Naive B cell (primary cell): ENCODE results near the gene CCNY. TPM values are rescaled to one million over a fixed set of nuclear protein-coding genes. Genes with fewer than 3 reads are reported as not detected.

Experiments
- ATAC-seq, 2 donors: fragments of 150-1000 bp; cut with Tn5 transposase; 2 replicates each; pipeline ENCODE4 v1.10.0; 2021; ENCODE audit warnings: low read depth in 2 of 2, mild to moderate bottlenecking in 2 of 2, moderate library complexity in 2 of 2
- DNase-seq: peaks from one replicate; pipeline ENCODE4 v3.0.0; 2022
- H3K27ac Mint-ChIP-seq, 6 donors: one replicate each; pipeline ENCODE4 v1.8.0; 2020 to 2022; ENCODE audit warnings: mild to moderate bottlenecking in 6 of 6, mixed read lengths in 6 of 6, moderate library complexity in 5 of 6, inconsistent platforms in 2 of 6
- H3K27me3 Mint-ChIP-seq, 3 donors: one replicate each; pipeline ENCODE4 v1.8.0; 2021 to 2022; ENCODE audit warnings: mixed read lengths in 3 of 3, mild to moderate bottlenecking in 1 of 3
- H3K36me3 Mint-ChIP-seq, 2 donors: one replicate each; pipeline ENCODE4 v1.8.0; 2020 to 2022; ENCODE audit warnings: mixed read lengths in 2 of 2, inconsistent platforms in 1 of 2, mild to moderate bottlenecking in 1 of 2
- H3K4me1 Mint-ChIP-seq, 3 donors: one replicate each; pipeline ENCODE4 v1.8.0; 2020 to 2022; ENCODE audit warnings: mixed read lengths in 3 of 3, inconsistent platforms in 1 of 3, mild to moderate bottlenecking in 1 of 3, moderate library complexity in 1 of 3
- H3K4me3 Mint-ChIP-seq, 8 donors: one replicate each; pipeline ENCODE4 v1.8.0; 2020 to 2022; ENCODE audit warnings: mild to moderate bottlenecking in 8 of 8, mixed read lengths in 8 of 8, moderate library complexity in 8 of 8, inconsistent platforms in 2 of 8
- H3K9me3 Mint-ChIP-seq, 7 donors: one replicate each; pipeline ENCODE4 v1.8.0; 2020 to 2022; ENCODE audit warnings: mixed read lengths in 7 of 7, mild to moderate bottlenecking in 5 of 7, inconsistent platforms in 2 of 7, moderate library complexity in 1 of 7
- polyA plus RNA-seq, 6 donors: library from polyadenylated mRNA; unstranded; fragments of 300-500 nt; fragmentation: Illumina TruSeq; gene quantifications; one replicate each; pipeline ENCODE4 v1.2.3, GENCODE V29; 2021; ENCODE audit warnings: low read depth in 6 of 6

Gene CCNY
- polyA plus RNA-seq, 6 donors from 2014 or later = 9.4 to 27.7 (median 13.6) TPM

- Mint-ChIP-seq H3K4me3 (peak overlapping the region in 5 of 8 donors; percentile 44 to 75 (median 66)), H3K36me3 (peaks cover 0 to 8% of the 10 kb centered on the region in 2 donors), H3K27ac (peak overlapping the region in 5 of 6 donors; percentile 51 to 97 (median 64)), H3K27me3 (no peaks in the 10 kb centered on the region), H3K9me3 (no peaks in the 10 kb centered on the region), H3K4me1 (peaks cover 68 to 85% (median 84%) of the 10 kb centered on the region in 3 donors)
- DNase-seq (no peak), ATAC-seq (no peak)
Observed at GRCh38 chr10:35497909-35498308, 161.6 kb downstream of the CCNY start.

- H3K9me3 Mint-ChIP-seq = no peaks in the 10 kb centered on the region
- ATAC-seq (peak; percentile 87), DNase-seq (peak; percentile 23)
- H3K27me3 Mint-ChIP-seq = no peaks in the 10 kb centered on the region
- peaks cover 0 to 8% of the 10 kb centered on the region in 2 donors for H3K36me3 Mint-ChIP-seq
- peaks cover 60 to 77% (median 76%) of the 10 kb centered on the region in 3 donors for H3K4me1 Mint-ChIP-seq
- peak overlapping the region; percentile 64 to 97 (median 86) for H3K27ac Mint-ChIP-seq
- peak overlapping the region; percentile 5 to 84 (median 72) for H3K4me3 Mint-ChIP-seq
Observed at GRCh38 chr10:35498693-35499092, 162.4 kb downstream of the CCNY start.

DNA sequence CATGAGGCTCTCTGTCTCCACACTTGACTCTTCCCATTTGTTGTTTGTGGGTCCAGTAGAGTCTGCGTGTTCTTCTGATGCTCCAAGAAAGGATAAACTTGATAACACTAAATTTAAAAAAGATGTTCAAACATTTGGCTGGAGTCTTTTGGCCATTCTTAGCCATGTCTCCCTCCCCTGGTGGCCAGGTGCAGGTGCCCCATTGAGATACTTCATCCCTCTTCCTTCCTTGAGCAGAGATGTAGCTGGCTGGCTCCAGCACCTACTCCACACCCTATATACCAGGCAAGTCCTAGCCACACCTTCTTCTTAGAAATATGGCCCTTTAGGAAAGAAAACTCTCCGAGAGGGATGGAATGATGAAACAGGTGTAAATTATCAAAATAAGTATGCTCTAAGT is 165.6 kb downstream of the CCNY start:
- no peaks in the 10 kb centered on the region for H3K9me3 Mint-ChIP-seq
- ATAC-seq = no peak
- peaks cover 0 to 8% of the 10 kb centered on the region in 2 donors for H3K36me3 Mint-ChIP-seq
- H3K4me1 Mint-ChIP-seq = peaks cover 43 to 63% (median 56%) of the 10 kb centered on the region in 3 donors
- peak overlapping the region in 2 of 6 donors; percentile 59 to 65 for H3K27ac Mint-ChIP-seq
- no peak for DNase-seq
- no peaks in the 10 kb centered on the region for H3K27me3 Mint-ChIP-seq
- H3K4me3 Mint-ChIP-seq = no peak overlapping the region

DNA sequence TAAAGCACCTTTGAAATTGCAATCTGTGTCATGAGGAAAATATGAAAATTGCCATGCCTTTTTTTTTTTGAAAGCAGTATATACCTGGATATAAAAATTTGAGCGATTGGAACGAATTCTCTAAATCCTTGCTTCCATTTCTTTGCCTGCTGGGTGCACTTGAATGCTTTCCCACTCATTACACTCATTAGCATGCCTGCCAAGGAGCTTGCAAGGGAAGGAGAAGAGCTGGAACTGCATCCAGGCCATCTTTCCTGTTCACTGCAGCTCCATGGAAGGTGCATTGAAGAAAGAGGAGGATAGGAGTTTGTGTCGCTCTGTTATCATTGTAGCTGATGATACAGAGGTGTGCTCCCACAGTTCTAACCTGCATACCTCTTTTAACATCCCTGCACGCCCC is 166.4 kb downstream of the CCNY start:
- Mint-ChIP-seq H3K4me1 (peaks cover 41 to 60% (median 58%) of the 10 kb centered on the region in 3 donors), H3K9me3 (no peaks in the 10 kb centered on the region), H3K4me3 (no peak overlapping the region), H3K36me3 (peaks cover 0 to 8% of the 10 kb centered on the region in 2 donors), H3K27me3 (no peaks in the 10 kb centered on the region), H3K27ac (peak overlapping the region in 1 of 6 donors; percentile 52)
- no peak for DNase-seq
- ATAC-seq = no peak

- peaks cover 0 to 8% of the 10 kb centered on the region in 2 donors for H3K36me3 Mint-ChIP-seq
- ATAC-seq (no peak), DNase-seq (no peak)
- H3K4me3 Mint-ChIP-seq = no peak overlapping the region
- H3K27ac Mint-ChIP-seq = peak overlapping the region in 1 of 6 donors; percentile 25
- peaks cover 38 to 59% (median 58%) of the 10 kb centered on the region in 3 donors for H3K4me1 Mint-ChIP-seq
- H3K27me3 Mint-ChIP-seq = no peaks in the 10 kb centered on the region
- H3K9me3 Mint-ChIP-seq = no peaks in the 10 kb centered on the region
Observed at GRCh38 chr10:35503578-35503977, 167.3 kb downstream of the CCNY start.

GRCh38 chr10:35504132-35504531 is 167.8 kb downstream of the CCNY start:
- Mint-ChIP-seq H3K4me3 (no peak overlapping the region), H3K4me1 (peaks cover 33 to 58% (median 56%) of the 10 kb centered on the region in 3 donors), H3K36me3 (peaks cover 0 to 8% of the 10 kb centered on the region in 2 donors), H3K27ac (peak overlapping the region in 3 of 6 donors; percentile 23 to 42 (median 25)), H3K27me3 (no peaks in the 10 kb centered on the region), H3K9me3 (no peaks in the 10 kb centered on the region)
- DNase-seq (no peak), ATAC-seq (no peak)

- H3K36me3 Mint-ChIP-seq = peaks cover 0 to 8% of the 10 kb centered on the region in 2 donors
Observed at GRCh38 chr10:35505241-35505873, 169.0 kb downstream of the CCNY start.

GRCh38 chr10:35506741-35507140 is 170.4 kb downstream of the CCNY start:
- Mint-ChIP-seq H3K9me3 (peaks cover 0 to 1% (median 0%) of the 10 kb centered on the region in 7 donors), H3K4me3 (no peak overlapping the region), H3K27me3 (no peaks in the 10 kb centered on the region), H3K27ac (peak overlapping the region in 2 of 6 donors; percentile 20 to 24), H3K36me3 (peaks cover 0 to 15% of the 10 kb centered on the region in 2 donors), H3K4me1 (peaks cover 38 to 59% (median 56%) of the 10 kb centered on the region in 3 donors)
- DNase-seq = no peak
- ATAC-seq = no peak

More at GRCh38 chr10:35505241-35505873, 169.0 kb downstream of the CCNY start:
- Mint-ChIP-seq H3K4me3 (no peak overlapping the region), H3K27me3 (no peaks in the 10 kb centered on the region), H3K9me3 (no peaks in the 10 kb centered on the region), H3K4me1 (peaks cover 29 to 58% (median 55%) of the 10 kb centered on the region in 3 donors), H3K27ac (peak overlapping the region in 1 of 6 donors; percentile 78)
- ATAC-seq (no peak), DNase-seq (no peak)

DNA sequence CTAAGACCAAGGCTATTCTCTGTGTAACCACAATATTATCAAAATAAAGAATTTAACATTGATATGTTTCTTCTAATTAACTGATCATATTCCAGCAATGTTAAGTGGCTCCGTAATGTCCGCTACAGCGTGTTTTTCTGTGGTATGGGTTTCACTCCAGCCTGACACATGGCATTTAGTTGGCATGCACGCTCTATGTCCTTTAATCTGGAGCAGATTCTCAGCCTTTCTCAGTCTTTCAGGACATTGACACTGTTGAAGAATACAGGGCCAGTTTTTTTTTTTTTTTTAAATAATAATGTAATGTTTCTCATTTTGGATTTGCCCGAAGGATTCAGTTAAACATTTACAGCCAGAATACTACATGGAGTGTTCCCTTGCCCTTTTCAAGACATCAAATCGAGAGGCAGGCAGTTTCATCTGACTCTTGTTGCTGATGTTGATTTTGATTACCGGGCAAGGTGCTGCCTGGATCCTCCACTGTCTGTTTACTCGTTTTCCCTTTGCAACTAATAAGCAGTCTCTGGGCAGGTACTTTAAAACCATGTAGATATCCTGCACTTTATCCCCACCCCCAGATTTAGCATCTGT is 171.3 kb downstream of the CCNY start:
- H3K27me3 Mint-ChIP-seq = no peaks in the 10 kb centered on the region
- no peak overlapping the region for H3K4me3 Mint-ChIP-seq
- no peak overlapping the region for H3K27ac Mint-ChIP-seq
- H3K4me1 Mint-ChIP-seq = peaks cover 44 to 65% (median 61%) of the 10 kb centered on the region in 3 donors
- ATAC-seq = no peak
- peaks cover 0 to 11% of the 10 kb centered on the region in 2 donors for H3K36me3 Mint-ChIP-seq
- H3K9me3 Mint-ChIP-seq = peaks cover 0 to 7% (median 0%) of the 10 kb centered on the region in 7 donors
- DNase-seq = no peak

DNA sequence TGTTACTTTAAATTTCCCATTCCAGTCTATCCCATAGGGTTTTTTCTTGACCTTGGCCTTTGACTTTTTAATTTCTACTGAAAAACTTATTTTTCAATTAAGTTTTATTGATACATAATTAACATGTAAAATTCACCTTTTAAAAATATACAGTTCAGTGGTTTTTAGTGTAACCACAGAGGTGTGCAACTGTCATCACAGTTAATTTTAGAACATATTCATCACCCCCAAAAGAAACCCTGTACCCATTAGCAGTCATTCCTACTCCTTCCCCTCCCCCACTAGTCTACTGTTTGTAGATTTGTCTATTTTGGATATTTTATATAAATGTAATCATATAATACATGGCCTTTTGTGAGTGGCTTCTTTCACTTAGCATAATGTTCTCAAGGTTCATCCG is 172.3 kb downstream of the CCNY start:
- Mint-ChIP-seq H3K9me3 (peaks cover 0 to 7% (median 0%) of the 10 kb centered on the region in 7 donors), H3K27me3 (no peaks in the 10 kb centered on the region), H3K36me3 (peaks cover 0 to 11% of the 10 kb centered on the region in 2 donors), H3K4me1 (peaks cover 51 to 70% (median 70%) of the 10 kb centered on the region in 3 donors), H3K27ac (no peak overlapping the region), H3K4me3 (peak overlapping the region in 1 of 8 donors; percentile 12)
- ATAC-seq (no peak), DNase-seq (no peak)

DNA sequence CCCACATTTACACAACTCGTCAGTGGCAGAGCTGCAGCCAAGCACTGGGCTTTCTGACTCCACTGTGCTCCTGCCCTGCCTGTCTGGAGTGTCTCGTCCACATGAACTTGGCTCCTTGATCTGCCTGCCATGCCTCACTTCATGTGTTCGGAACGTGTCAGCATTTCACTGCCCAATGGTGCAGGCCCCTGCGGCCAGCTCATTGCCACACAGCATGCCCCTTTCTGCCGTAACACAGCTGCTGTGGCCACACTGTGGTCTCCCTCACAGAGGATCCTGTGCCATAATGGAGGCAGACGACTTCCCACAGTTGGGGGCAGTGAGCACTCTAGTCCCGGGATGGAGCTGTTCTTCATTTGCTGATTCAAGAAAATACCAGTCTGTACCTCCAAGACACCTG is 174.6 kb downstream of the CCNY start:
- ATAC-seq (no peak), DNase-seq (no peak)
- Mint-ChIP-seq H3K9me3 (peaks cover 0 to 7% (median 0%) of the 10 kb centered on the region in 7 donors), H3K27ac (peak overlapping the region in 3 of 6 donors; percentile 2 to 81 (median 72)), H3K27me3 (no peaks in the 10 kb centered on the region), H3K4me1 (peaks cover 65 to 89% (median 77%) of the 10 kb centered on the region in 3 donors), H3K36me3 (peaks cover 0 to 11% of the 10 kb centered on the region in 2 donors), H3K4me3 (peak overlapping the region in 4 of 8 donors; percentile 3 to 53 (median 32))

- Mint-ChIP-seq H3K4me1 (peaks cover 65 to 89% (median 77%) of the 10 kb centered on the region in 3 donors), H3K4me3 (peak overlapping the region in 3 of 8 donors; percentile 2 to 51 (median 11)), H3K27ac (no peak overlapping the region), H3K36me3 (peaks cover 0 to 11% of the 10 kb centered on the region in 2 donors), H3K9me3 (peaks cover 0 to 7% (median 0%) of the 10 kb centered on the region in 7 donors), H3K27me3 (no peaks in the 10 kb centered on the region)
- DNase-seq (no peak), ATAC-seq (no peak)
Observed at GRCh38 chr10:35511647-35512046, 175.3 kb downstream of the CCNY start.

- Mint-ChIP-seq H3K4me1 (peaks cover 49 to 53% (median 51%) of the 10 kb centered on the region in 3 donors), H3K27ac (no peak overlapping the region), H3K4me3 (peak overlapping the region in 1 of 8 donors; percentile 13), H3K9me3 (peaks cover 0 to 7% (median 0%) of the 10 kb centered on the region in 7 donors), H3K27me3 (no peaks in the 10 kb centered on the region), H3K36me3 (peaks cover 0 to 4% of the 10 kb centered on the region in 2 donors)
- DNase-seq (no peak), ATAC-seq (no peak)
Observed at GRCh38 chr10:35516102-35516670, 179.9 kb downstream of the CCNY start.
